GM12878 (cell line): ENCODE measurements around the gene EPX. TPM values are rescaled to one million over a fixed set of nuclear protein-coding genes. Genes with fewer than 3 reads are reported as not detected.

Experiments used
- ATAC-seq: fragments of 200-7000 bp; cut with Tn5 transposase; 3 replicates; pipeline ENCODE4 v1.9.1; 2020; ENCODE audit warnings: mild to moderate bottlenecking, moderate library complexity
- BruUV-seq: library from RNA; stranded (reverse); fragments of 400-500 nt; replicated peaks from 2 replicates; lab custom pipeline; 2021; lab: Mats Ljungman, UMichigan
- CTCF ChIA-PET: fragments of 300-600 bp; sonication (Branson Sonifier 250); formaldehyde crosslinking; extraction: SDS; loops from one replicate; lab custom pipeline; 2021; ENCODE audit warnings: inconsistent platforms; lab: Yijun Ruan, JAX
- POLR2A ChIA-PET: fragments of 350-600 bp; formaldehyde crosslinking; extraction: SDS; loops from one replicate; lab custom pipeline; 2021; ENCODE audit warnings: inconsistent platforms; lab: Charles Lee
- RAD21 ChIA-PET: fragments of 300-600 bp; sonication (Branson Sonifier 250); formaldehyde crosslinking; loops from one replicate; lab custom pipeline; 2023; ENCODE audit warnings: antibody characterized with exemption; ENCODE audit not compliant: unreplicated experiment; lab: Charles Lee
- SMC1A ChIA-PET: fragments of 300-600 bp; sonication (Branson Sonifier 250); formaldehyde crosslinking; loops from one replicate; lab custom pipeline; 2023; ENCODE audit not compliant: unreplicated experiment, uncharacterized antibody; lab: Charles Lee
- DNase-seq: peaks from one replicate; pipeline ENCODE4 v3.0.0-alpha.2; 2011; ENCODE audit warnings: low read depth, low spot score
- FAIRE-seq: peaks from 3 replicates; lab custom pipeline; 2011; peaks lifted over from hg19 to GRCh38; lab: Jason Lieb, UNC
- H2AFZ ChIP-seq: 2 replicates; pipeline ENCODE4 v1.6.0; 2011; ENCODE audit warnings: low read depth, low read length, control low read depth; ENCODE audit not compliant: control insufficient read depth
- H3K27ac ChIP-seq: 2 replicates; pipeline ENCODE4 v1.5.1; 2011; ENCODE audit warnings: control low read depth; ENCODE audit not compliant: control insufficient read depth, insufficient read depth
- H3K27me3 ChIP-seq, 2 experiments: replicated peaks in 1 of 2; 2 replicates each; pipeline versions ENCODE4 v1.6.0 to v1.6.1; 2011; ENCODE audit warnings: low read length in 1 of 2; ENCODE audit not compliant: control insufficient read depth in 2 of 2, insufficient read depth in 2 of 2
- H3K36me3 ChIP-seq, 2 experiments: 2 replicates each; pipeline ENCODE4 v1.5.1; 2011; ENCODE audit warnings: low read length in 1 of 2; ENCODE audit not compliant: control insufficient read depth in 2 of 2, insufficient read depth in 2 of 2
- H3K4me1 ChIP-seq: 2 replicates; pipeline ENCODE4 v1.6.1; 2011; ENCODE audit warnings: mild to moderate bottlenecking, low read length, moderate library complexity, mixed read lengths; ENCODE audit not compliant: control insufficient read depth, insufficient read depth
- H3K4me2 ChIP-seq: 2 replicates; pipeline ENCODE4 v1.6.0; 2011; ENCODE audit warnings: control low read depth; ENCODE audit not compliant: control insufficient read depth, insufficient read depth
- H3K4me3 ChIP-seq: fragments of 200-600 bp; sonication (generic); 2 replicates; pipeline ENCODE4 v1.5.1; 2016
- H3K79me2 ChIP-seq: 2 replicates; pipeline ENCODE4 v1.6.0; 2011; ENCODE audit warnings: low read length; ENCODE audit not compliant: control insufficient read depth, insufficient read depth
- H3K9ac ChIP-seq: 2 replicates; pipeline ENCODE4 v1.8.0; 2011; ENCODE audit warnings: low read length, control low read depth, mixed read lengths; ENCODE audit not compliant: control insufficient read depth, insufficient read depth
- H3K9me3 ChIP-seq: replicated peaks from 3 replicates; pipeline ENCODE4 v1.5.1; 2011; ENCODE audit warnings: mild to moderate bottlenecking, low read length; ENCODE audit not compliant: control insufficient read depth, insufficient read depth
- H4K20me1 ChIP-seq: 2 replicates; pipeline ENCODE4 v1.6.0; 2011; ENCODE audit not compliant: control insufficient read depth, insufficient read depth
- BRCA1 ChIP-seq: IDR thresholded peaks from 2 replicates; pipeline ENCODE4 v1.6.1; 2011; ENCODE audit warnings: low read depth, low read length, improper control_type of control experiment
- ETV6 ChIP-seq, 2 experiments: fragments of 450-650 bp in 1 of 2; IDR thresholded peaks in 1 of 2; conservative IDR thresholded peaks in 1 of 2; 2 replicates each; pipeline ENCODE4 v1.6.1; 2014; ENCODE audit warnings: antibody characterized with exemption in 1 of 2, borderline replicate concordance in 1 of 2, low read depth in 1 of 2, mild to moderate bottlenecking in 1 of 2, moderate library complexity in 1 of 2
- KAT2A ChIP-seq: conservative IDR thresholded peaks from 2 replicates; pipeline ENCODE4 v1.6.1; 2011; ENCODE audit warnings: low read depth, low read length; ENCODE audit not compliant: control insufficient read depth
- KDM1A ChIP-seq: fragments of 200-600 bp; sonication (generic); IDR thresholded peaks from 2 replicates; pipeline ENCODE4 v1.6.1; 2016; ENCODE audit warnings: borderline replicate concordance
- NFYA ChIP-seq: IDR thresholded peaks from 2 replicates; pipeline ENCODE4 v1.6.1; 2011; ENCODE audit warnings: low read depth, mild to moderate bottlenecking, low read length, improper control_type of control experiment, borderline replicate concordance
- NRF1 ChIP-seq: conservative IDR thresholded peaks from 2 replicates; pipeline ENCODE4 v1.6.1; 2011; ENCODE audit warnings: mild to moderate bottlenecking, low read depth, low read length, improper control_type of control experiment
- PAX5 ChIP-seq: IDR thresholded peaks from 2 replicates; pipeline ENCODE4 v1.6.1; 2011; ENCODE audit warnings: low read depth, low read length, borderline replicate concordance
- RFX5 ChIP-seq: IDR thresholded peaks from 2 replicates; pipeline ENCODE4 v1.6.1; 2011; ENCODE audit warnings: low read depth, low read length, improper control_type of control experiment
- SMAD5 ChIP-seq: IDR thresholded peaks from 2 replicates; pipeline ENCODE4 v1.6.1; 2016; ENCODE audit warnings: antibody characterized with exemption, low read depth
- SMC3 ChIP-seq: IDR thresholded peaks from 2 replicates; pipeline ENCODE4 v1.6.1; 2011; ENCODE audit warnings: low read length, improper control_type of control experiment, borderline replicate concordance
- TCF12 ChIP-seq: IDR thresholded peaks from 2 replicates; pipeline ENCODE4 v1.6.1; 2011; ENCODE audit warnings: low read depth, mild to moderate bottlenecking, low read length
- ZNF384 ChIP-seq: IDR thresholded peaks from 2 replicates; pipeline ENCODE4 v1.6.1; 2012; ENCODE audit warnings: low read depth, mild to moderate bottlenecking, low read length, improper control_type of control experiment, borderline replicate concordance
- WGBS: methylation state at CpG from one replicate; pipeline ENCODE4 v1.1.6; 2016; ENCODE audit warnings: low lambda C conversion rate; ENCODE audit not compliant: insufficient replicate concordance, insufficient coverage; ENCODE audit errors: missing lambda C conversion rate; 5-methylcytosine and 5-hydroxymethylcytosine counted together
- in situ Hi-C: fragments of 300-500 bp; cut with MboI; formaldehyde crosslinking; loops from 9 replicates; pipeline ENCODE4 v1.14.3; 2018; ENCODE audit warnings: mixed read lengths
- intact Hi-C: fragments of 100-400 bp; cut with micrococcal nuclease; formaldehyde crosslinking; loops from one replicate; pipeline ENCODE4 v1.14.2; 2022; ENCODE audit not compliant: unreplicated experiment
- polyA plus RNA-seq, 11 experiments: library from polyadenylated mRNA; depleted of rRNA in 4 of 11; unstranded in 6 of 11; stranded (reverse) in 5 of 11; fragments of >200 nt; fragmentation: Nextera tagmentation in 4 of 11; fragmentation: Illumina TruSeq in 1 of 11; extraction: Ambion mirVana in 4 of 11; extraction: Trizol in 1 of 11; gene quantifications; 1 replicate in 1 of 11; 2 replicates in 10 of 11; pipeline versions ENCODE4 v1.2.1 to v1.2.3, GENCODE V29; 2011 to 2016; ENCODE audit warnings: inconsistent platforms in 2 of 11, missing spikeins in 2 of 11, low read depth in 1 of 11
- total RNA-seq, 4 experiments: library from RNA; depleted of rRNA in 3 of 4; stranded (reverse); fragments of >200 nt in 3 of 4; fragmentation: Illumina TruSeq in 1 of 4; extraction: Trizol in 1 of 4; gene quantifications; 2 replicates each; pipeline versions ENCODE4 v1.2.1 to v1.2.3, GENCODE V29; 2013 to 2021
- TF ChIP-seq, protein P1 (sequence below): fragments of 450-650 bp; IDR thresholded peaks from 2 replicates; pipeline ENCODE4 v1.6.1; 2016; ENCODE audit warnings: mild to moderate bottlenecking
- TF ChIP-seq, protein P2 (sequence below): IDR thresholded peaks from 2 replicates; pipeline ENCODE4 v1.6.1; 2012; ENCODE audit warnings: low read length, inconsistent platforms
- TF ChIP-seq, protein P3 (sequence below), 3 experiments: IDR thresholded peaks in 2 of 3; conservative IDR thresholded peaks in 1 of 3; 2 replicates each; pipeline ENCODE4 v1.5.1; 2011; ENCODE audit warnings: low read depth in 3 of 3, low read length in 3 of 3, mild to moderate bottlenecking in 3 of 3, control low read depth in 2 of 3, moderate library complexity in 2 of 3, inconsistent platforms in 1 of 3, mixed read lengths in 1 of 3; ENCODE audit not compliant: control insufficient read depth in 2 of 3, insufficient read depth in 1 of 3; ENCODE audit errors: extremely low read depth in 1 of 3
- TF ChIP-seq, protein P4 (sequence below): IDR thresholded peaks from 2 replicates; pipeline ENCODE4 v1.6.1; 2011; ENCODE audit warnings: borderline replicate concordance, low read depth, mild to moderate bottlenecking, moderate library complexity, low read length; ENCODE audit not compliant: insufficient read depth, poor library complexity, severe bottlenecking

Gene EPX
- total and polyA plus RNA-seq, 10 of the 15 experiments (the other 5 are each of a cell fraction or from before 2014, with no cell fraction given): 0.03 TPM; not detected in 9

DNA sequence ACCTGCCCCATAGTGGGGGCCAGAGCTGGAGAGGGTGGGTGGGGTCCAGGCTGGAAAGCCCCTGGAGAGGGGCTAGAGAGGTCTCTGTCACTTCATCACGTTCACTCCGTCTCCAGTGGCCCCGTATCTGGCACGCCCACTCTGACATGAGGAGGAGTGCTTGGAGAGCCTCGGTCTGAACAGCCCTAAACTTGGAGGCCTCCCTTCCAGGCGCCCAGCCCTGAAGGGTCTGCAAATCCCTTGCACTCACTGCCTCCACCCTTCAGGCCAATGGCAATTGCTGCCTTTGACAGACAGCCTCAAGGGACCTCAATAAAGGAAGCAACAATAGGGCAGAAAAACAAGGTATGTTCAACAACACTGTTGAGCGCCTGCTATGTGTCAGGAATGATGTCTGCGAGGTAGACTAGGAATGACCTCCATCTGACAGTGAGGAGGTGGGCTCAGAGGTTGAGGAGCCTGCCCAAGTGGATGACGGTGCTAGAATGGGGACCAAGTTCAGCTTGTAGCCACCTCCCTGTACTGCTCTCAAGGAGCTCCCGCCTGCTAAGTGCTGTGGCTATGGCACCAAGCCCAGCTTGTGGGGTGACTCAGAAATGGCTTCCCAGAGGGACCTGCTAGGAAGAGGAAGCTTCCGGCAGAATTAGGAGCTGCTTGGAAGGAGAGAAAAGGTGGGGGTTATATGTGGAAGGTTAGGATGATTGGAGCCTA lies 2.9 kb upstream of the EPX start:
- H2AFZ ChIP-seq: no peak overlapping the region
- CTCF ChIA-PET: no interaction called here

More for the DNA sequence above, 2.9 kb upstream of the EPX start:
- intact Hi-C loops (no loop called here), in situ Hi-C loops (no loop called here)
- SMC1A ChIA-PET: no interaction called here
- Histone ChIP-seq H4K20me1 (no peaks in the 10 kb centered on the region), H3K4me2 (no peak overlapping the region), H3K79me2 (no peaks in the 10 kb centered on the region), H3K4me3 (no peak overlapping the region), H3K9me3 (no peaks in the 10 kb centered on the region), H3K27me3 (peaks cover 2 to 3% of the 10 kb centered on the region in 2 experiments; a peak in 2 of 4 replicates), H3K4me1 (peaks cover 3% of the 10 kb centered on the region), H3K9ac (no peak overlapping the region), H3K27ac (no peak overlapping the region), H3K36me3 (no peaks in the 10 kb centered on the region)
- RAD21 ChIA-PET: no interaction called here
- FAIRE-seq (no peak), ATAC-seq (no peak), DNase-seq (no peak)
- POLR2A ChIA-PET: no interaction called here
- WGBS: 16% methylated on average over 11 of the region's 11 CpGs
- no TSS peak for BruUV-seq
- TF ChIP-seq NRF1: no peak
- TF ChIP-seq KAT2A: no peak
- no peak for TF ChIP-seq PAX5
- TF ChIP-seq TCF12: no peak
- TF ChIP-seq, protein P1, sequence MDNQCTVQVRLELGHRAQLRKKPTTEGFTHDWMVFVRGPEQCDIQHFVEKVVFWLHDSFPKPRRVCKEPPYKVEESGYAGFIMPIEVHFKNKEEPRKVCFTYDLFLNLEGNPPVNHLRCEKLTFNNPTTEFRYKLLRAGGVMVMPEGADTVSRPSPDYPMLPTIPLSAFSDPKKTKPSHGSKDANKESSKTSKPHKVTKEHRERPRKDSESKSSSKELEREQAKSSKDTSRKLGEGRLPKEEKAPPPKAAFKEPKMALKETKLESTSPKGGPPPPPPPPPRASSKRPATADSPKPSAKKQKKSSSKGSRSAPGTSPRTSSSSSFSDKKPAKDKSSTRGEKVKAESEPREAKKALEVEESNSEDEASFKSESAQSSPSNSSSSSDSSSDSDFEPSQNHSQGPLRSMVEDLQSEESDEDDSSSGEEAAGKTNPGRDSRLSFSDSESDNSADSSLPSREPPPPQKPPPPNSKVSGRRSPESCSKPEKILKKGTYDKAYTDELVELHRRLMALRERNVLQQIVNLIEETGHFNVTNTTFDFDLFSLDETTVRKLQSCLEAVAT: no peak
- no peak for TF ChIP-seq ETV6 (conservative IDR thresholded peaks at IDR 0.05 in 1 of 2, IDR thresholded peaks at IDR 0.05 in 1 of 2; ENCODE audit: borderline replicate concordance in 1 of 2, low read depth in 1 of 2)
- no peak for TF ChIP-seq RFX5
- no peak for TF ChIP-seq BRCA1
- no peak for TF ChIP-seq SMC3
- TF ChIP-seq, protein P2, sequence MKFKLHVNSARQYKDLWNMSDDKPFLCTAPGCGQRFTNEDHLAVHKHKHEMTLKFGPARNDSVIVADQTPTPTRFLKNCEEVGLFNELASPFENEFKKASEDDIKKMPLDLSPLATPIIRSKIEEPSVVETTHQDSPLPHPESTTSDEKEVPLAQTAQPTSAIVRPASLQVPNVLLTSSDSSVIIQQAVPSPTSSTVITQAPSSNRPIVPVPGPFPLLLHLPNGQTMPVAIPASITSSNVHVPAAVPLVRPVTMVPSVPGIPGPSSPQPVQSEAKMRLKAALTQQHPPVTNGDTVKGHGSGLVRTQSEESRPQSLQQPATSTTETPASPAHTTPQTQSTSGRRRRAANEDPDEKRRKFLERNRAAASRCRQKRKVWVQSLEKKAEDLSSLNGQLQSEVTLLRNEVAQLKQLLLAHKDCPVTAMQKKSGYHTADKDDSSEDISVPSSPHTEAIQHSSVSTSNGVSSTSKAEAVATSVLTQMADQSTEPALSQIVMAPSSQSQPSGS: no peak
- TF ChIP-seq, protein P3, sequence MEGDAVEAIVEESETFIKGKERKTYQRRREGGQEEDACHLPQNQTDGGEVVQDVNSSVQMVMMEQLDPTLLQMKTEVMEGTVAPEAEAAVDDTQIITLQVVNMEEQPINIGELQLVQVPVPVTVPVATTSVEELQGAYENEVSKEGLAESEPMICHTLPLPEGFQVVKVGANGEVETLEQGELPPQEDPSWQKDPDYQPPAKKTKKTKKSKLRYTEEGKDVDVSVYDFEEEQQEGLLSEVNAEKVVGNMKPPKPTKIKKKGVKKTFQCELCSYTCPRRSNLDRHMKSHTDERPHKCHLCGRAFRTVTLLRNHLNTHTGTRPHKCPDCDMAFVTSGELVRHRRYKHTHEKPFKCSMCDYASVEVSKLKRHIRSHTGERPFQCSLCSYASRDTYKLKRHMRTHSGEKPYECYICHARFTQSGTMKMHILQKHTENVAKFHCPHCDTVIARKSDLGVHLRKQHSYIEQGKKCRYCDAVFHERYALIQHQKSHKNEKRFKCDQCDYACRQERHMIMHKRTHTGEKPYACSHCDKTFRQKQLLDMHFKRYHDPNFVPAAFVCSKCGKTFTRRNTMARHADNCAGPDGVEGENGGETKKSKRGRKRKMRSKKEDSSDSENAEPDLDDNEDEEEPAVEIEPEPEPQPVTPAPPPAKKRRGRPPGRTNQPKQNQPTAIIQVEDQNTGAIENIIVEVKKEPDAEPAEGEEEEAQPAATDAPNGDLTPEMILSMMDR (IDR thresholded peaks at IDR 0.05 in 2 of 3, conservative IDR thresholded peaks at IDR 0.05 in 1 of 3; ENCODE audit: control insufficient read depth in 2 of 3, extremely low read depth in 1 of 3, insufficient read depth in 1 of 3, low read depth in 3 of 3, low read length in 3 of 3): no peak
- TF ChIP-seq, protein P4, sequence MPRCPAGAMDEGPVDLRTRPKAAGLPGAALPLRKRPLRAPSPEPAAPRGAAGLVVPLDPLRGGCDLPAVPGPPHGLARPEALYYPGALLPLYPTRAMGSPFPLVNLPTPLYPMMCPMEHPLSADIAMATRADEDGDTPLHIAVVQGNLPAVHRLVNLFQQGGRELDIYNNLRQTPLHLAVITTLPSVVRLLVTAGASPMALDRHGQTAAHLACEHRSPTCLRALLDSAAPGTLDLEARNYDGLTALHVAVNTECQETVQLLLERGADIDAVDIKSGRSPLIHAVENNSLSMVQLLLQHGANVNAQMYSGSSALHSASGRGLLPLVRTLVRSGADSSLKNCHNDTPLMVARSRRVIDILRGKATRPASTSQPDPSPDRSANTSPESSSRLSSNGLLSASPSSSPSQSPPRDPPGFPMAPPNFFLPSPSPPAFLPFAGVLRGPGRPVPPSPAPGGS: no peak
- no peak for TF ChIP-seq SMAD5
- TF ChIP-seq NFYA: no peak
- no peak for TF ChIP-seq KDM1A
- no peak for TF ChIP-seq ZNF384
